GM23338 (cell line): ENCODE results near the gene DSG1. TPM values are rescaled to one million over a fixed set of nuclear protein-coding genes. Genes with fewer than 3 reads are reported as not detected.

Experiments used
- ATAC-seq: fragments of 200-7000 bp; cut with Tn5 transposase; 3 replicates; pipeline ENCODE4 v1.9.1; 2020
- DNase-seq: peaks from one replicate; pipeline ENCODE4 v3.0.0-alpha.2; 2015; ENCODE audit warnings: low spot score
- H2AFZ ChIP-seq: fragments of 200-600 bp; sonication (generic); 2 replicates; pipeline ENCODE4 v1.8.0; 2016; ENCODE audit warnings: antibody characterized with exemption, mild to moderate bottlenecking, moderate library complexity
- H3F3A ChIP-seq: fragments of 200-600 bp; sonication (generic); replicated peaks from 2 replicates; pipeline ENCODE4 v1.8.0; 2017; ENCODE audit warnings: antibody characterized with exemption, mixed run types, low read depth
- H3K27ac ChIP-seq: fragments of 200-600 bp; sonication (generic); 2 replicates; pipeline ENCODE4 v1.6.1; 2016; ENCODE audit warnings: low read depth
- H3K27me3 ChIP-seq: fragments of 200-600 bp; sonication (generic); 2 replicates; pipeline ENCODE4 v1.8.0; 2016; ENCODE audit warnings: mild to moderate bottlenecking, mixed run types, moderate library complexity; ENCODE audit not compliant: insufficient read depth
- H3K36me3 ChIP-seq: fragments of 200-600 bp; sonication (generic); 2 replicates; pipeline ENCODE4 v1.8.0; 2016; ENCODE audit warnings: mild to moderate bottlenecking; ENCODE audit not compliant: insufficient read depth
- H3K4me1 ChIP-seq: fragments of 200-600 bp; sonication (generic); 2 replicates; pipeline ENCODE4 v1.8.0; 2016; ENCODE audit warnings: mild to moderate bottlenecking, moderate library complexity; ENCODE audit not compliant: insufficient read depth
- H3K4me2 ChIP-seq: fragments of 200-600 bp; sonication (generic); 2 replicates; pipeline ENCODE4 v1.7.1; 2017; ENCODE audit warnings: mixed run types
- H3K4me3 ChIP-seq: fragments of 200-600 bp; sonication (generic); 2 replicates; pipeline ENCODE4 v1.6.1; 2016; ENCODE audit warnings: mixed run types
- H3K79me2 ChIP-seq: fragments of 200-600 bp; sonication (generic); replicated peaks from 2 replicates; pipeline ENCODE4 v1.8.0; 2017; ENCODE audit warnings: mild to moderate bottlenecking; ENCODE audit not compliant: insufficient read depth
- H3K9me2 ChIP-seq: fragments of 200-600 bp; sonication (generic); 2 replicates; pipeline ENCODE4 v1.8.0; 2017; ENCODE audit not compliant: insufficient read depth
- H4K20me1 ChIP-seq: fragments of 200-600 bp; sonication (generic); replicated peaks from 2 replicates; pipeline ENCODE4 v1.8.0; 2017; ENCODE audit warnings: mild to moderate bottlenecking; ENCODE audit not compliant: insufficient read depth
- H3K27ac Mint-ChIP-seq: 2 replicates; pipeline ENCODE4 v1.8.0; 2020; ENCODE audit warnings: inconsistent platforms, mild to moderate bottlenecking, moderate library complexity, mixed read lengths
- H3K27me3 Mint-ChIP-seq: 3 replicates; pipeline ENCODE4 v1.8.0; 2022; ENCODE audit warnings: low read depth, mild to moderate bottlenecking, moderate library complexity, mixed read lengths, inconsistent platforms; ENCODE audit not compliant: insufficient read depth, poor library complexity
- H3K36me3 Mint-ChIP-seq: 3 replicates; pipeline ENCODE4 v1.8.0; 2021; ENCODE audit warnings: low read depth, mild to moderate bottlenecking, inconsistent platforms, moderate library complexity, mixed read lengths
- H3K4me1 Mint-ChIP-seq: 3 replicates; pipeline ENCODE4 v1.8.0; 2020; ENCODE audit warnings: mild to moderate bottlenecking, inconsistent platforms, mixed read lengths
- H3K4me3 Mint-ChIP-seq: 3 replicates; pipeline ENCODE4 v1.8.0; 2021; ENCODE audit warnings: moderate library complexity, mild to moderate bottlenecking, inconsistent platforms, mixed read lengths
- H3K9me3 Mint-ChIP-seq: 3 replicates; pipeline ENCODE4 v1.8.0; 2020; ENCODE audit warnings: moderate library complexity, mild to moderate bottlenecking, inconsistent platforms, mixed read lengths
- CREB1 ChIP-seq: fragments of 250-450 bp; sonication (Bioruptor Pico); IDR thresholded peaks from 2 replicates; pipeline ENCODE4 v1.5.0; 2020; ENCODE audit warnings: low read depth, mild to moderate bottlenecking, moderate library complexity
- ETS1 ChIP-seq: IDR thresholded peaks from 2 replicates; pipeline ENCODE4 v1.6.1; 2016; ENCODE audit warnings: antibody characterized with exemption
- EZH2 ChIP-seq: fragments of 200-600 bp; sonication (generic); IDR thresholded peaks from one replicate; pipeline ENCODE4 v1.8.0; 2017; ENCODE audit warnings: antibody characterized with exemption, mild to moderate bottlenecking, low read depth; ENCODE audit not compliant: unreplicated experiment
- EZH2phosphoT487 ChIP-seq: fragments of 200-600 bp; sonication (generic); IDR thresholded peaks from one replicate; pipeline ENCODE4 v1.8.1; 2018; ENCODE audit warnings: antibody characterized with exemption; ENCODE audit not compliant: unreplicated experiment
- JUNB ChIP-seq: IDR thresholded peaks from one replicate; pipeline ENCODE4 v1.6.1; 2016; ENCODE audit warnings: antibody characterized with exemption; ENCODE audit not compliant: unreplicated experiment
- NANOG ChIP-seq: IDR thresholded peaks from 2 replicates; pipeline ENCODE4 v1.6.1; 2016; ENCODE audit warnings: antibody characterized with exemption, borderline replicate concordance
- POLR2AphosphoS5 ChIP-seq: IDR thresholded peaks from 2 replicates; pipeline ENCODE4 v1.6.1; 2016; ENCODE audit warnings: antibody characterized with exemption, low read depth
- REST ChIP-seq: IDR thresholded peaks from one replicate; pipeline ENCODE4 v1.6.1; 2018; ENCODE audit warnings: antibody characterized with exemption; ENCODE audit not compliant: unreplicated experiment
- ZNF114 ChIP-seq: fragments of 250-450 bp; sonication (Bioruptor Pico); IDR thresholded peaks from 2 replicates; pipeline ENCODE4 v1.5.0; 2020; ENCODE audit warnings: mild to moderate bottlenecking, moderate library complexity
- ZNF331 ChIP-seq: fragments of 250-450 bp; sonication (Bioruptor Pico); IDR thresholded peaks from 2 replicates; pipeline ENCODE4 v1.5.0; 2020; ENCODE audit warnings: low read depth, mild to moderate bottlenecking, moderate library complexity
- polyA plus RNA-seq: library from polyadenylated mRNA; unstranded; fragments of >200 nt; fragmentation: Nextera tagmentation; extraction: Ambion mirVana; gene quantifications from 2 replicates; pipeline ENCODE4 v1.2.1, GENCODE V29; 2016
- total RNA-seq: library from RNA; depleted of rRNA; stranded (reverse); fragments of >200 nt; shearing (Covaris generic); gene quantifications from 2 replicates; pipeline ENCODE4 v1.2.3, GENCODE V29; 2014

Gene DSG1
- total and polyA plus RNA-seq, 2 experiments from 2014 or later = not detected

DNA sequence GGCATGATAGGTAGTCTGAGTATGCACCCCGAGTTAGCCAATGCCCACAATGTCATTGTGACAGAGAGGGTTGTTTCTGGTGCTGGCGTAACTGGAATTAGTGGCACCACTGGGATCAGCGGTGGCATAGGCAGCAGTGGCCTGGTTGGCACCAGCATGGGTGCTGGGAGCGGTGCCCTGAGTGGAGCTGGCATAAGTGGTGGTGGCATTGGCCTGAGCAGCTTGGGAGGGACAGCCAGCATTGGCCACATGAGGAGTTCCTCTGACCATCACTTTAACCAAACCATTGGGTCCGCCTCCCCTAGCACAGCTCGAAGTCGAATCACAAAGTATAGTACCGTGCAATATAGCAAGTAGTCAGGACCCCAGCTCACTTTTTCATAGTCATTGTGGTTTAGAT is 37.0 kb downstream of the DSG1 start (continued):
- no peak for TF ChIP-seq ETS1
- no peak for TF ChIP-seq ZNF331 (CRISPR knock-in tag)
- no peak for TF ChIP-seq CREB1
- TF ChIP-seq REST = no peak
- TF ChIP-seq JUNB = no peak
- no peak for TF ChIP-seq ZNF114
- no peak for TF ChIP-seq POLR2AphosphoS5
- TF ChIP-seq EZH2 = no peak
- no peak for TF ChIP-seq NANOG

GRCh38 chr18:31356025-31356424 is 38.1 kb downstream of the DSG1 start:
- peaks cover 9% of the 10 kb centered on the region; the same call in 1 of the 2 replicates for H3K9me2 ChIP-seq
- H3K79me2 ChIP-seq = no peaks in the 10 kb centered on the region
- peaks cover 18% of the 10 kb centered on the region for H3K36me3 Mint-ChIP-seq
- no peak overlapping the region for H3K4me3 ChIP-seq
- H2AFZ ChIP-seq = no peak overlapping the region
- H3K27me3 ChIP-seq = no peaks in the 10 kb centered on the region
- ATAC-seq (no peak), DNase-seq (no peak)
- H3F3A ChIP-seq = no peaks in the 10 kb centered on the region
- no peaks in the 10 kb centered on the region; the same call in 1 of the 2 replicates for H3K36me3 ChIP-seq
- H4K20me1 ChIP-seq = no peaks in the 10 kb centered on the region
- H3K4me2 ChIP-seq = no peak overlapping the region
- H3K4me3 Mint-ChIP-seq = no peak overlapping the region
- no peaks in the 10 kb centered on the region for H3K4me1 ChIP-seq
- H3K27me3 Mint-ChIP-seq = no peaks in the 10 kb centered on the region
- H3K27ac ChIP-seq = no peak overlapping the region
- H3K9me3 Mint-ChIP-seq = peaks cover 16% of the 10 kb centered on the region
- no peak overlapping the region for H3K27ac Mint-ChIP-seq
- H3K4me1 Mint-ChIP-seq = no peaks in the 10 kb centered on the region
- TF ChIP-seq ZNF114 (no peak), CREB1 (no peak), EZH2phosphoT487 (no peak), EZH2 (no peak), JUNB (no peak)

GRCh38 chr18:31364190-31364589 is 46.2 kb downstream of the DSG1 start:
- Histone ChIP-seq H3K9me2 (peaks cover 4% of the 10 kb centered on the region; the same call in 1 of the 2 replicates), H3K79me2 (no peaks in the 10 kb centered on the region), H3K4me2 (no peak overlapping the region), H3K4me3 (no peak overlapping the region), H4K20me1 (no peaks in the 10 kb centered on the region), H3F3A (no peaks in the 10 kb centered on the region), H2AFZ (no peak overlapping the region), H3K4me1 (no peaks in the 10 kb centered on the region), H3K27ac (no peak overlapping the region), H3K36me3 (no peaks in the 10 kb centered on the region; the same call in 1 of the 2 replicates), H3K27me3 (no peaks in the 10 kb centered on the region)
- DNase-seq (no peak), ATAC-seq (no peak)
- Mint-ChIP-seq H3K27me3 (no peaks in the 10 kb centered on the region), H3K9me3 (peaks cover 5% of the 10 kb centered on the region; the same call in 1 of the 3 replicates), H3K27ac (no peak overlapping the region), H3K36me3 (no peaks in the 10 kb centered on the region), H3K4me1 (0 out of 3 replicates have a peak, but pooled peaks cover 2% of the 10 kb centered on the region), H3K4me3 (no peak overlapping the region)
- no peak for TF ChIP-seq EZH2phosphoT487
- no peak for TF ChIP-seq REST
